MCF 10A (cell line): ENCODE measurements around the gene DCTN4. TPM values are rescaled to one million over a fixed set of nuclear protein-coding genes. Genes with fewer than 3 reads are reported as not detected.

Experiments used
- BruUV-seq: library from RNA; stranded (reverse); fragments of 400-500 nt; replicated peaks from 2 replicates; lab custom pipeline; 2021; lab: Mats Ljungman, UMichigan
- CTCF ChIA-PET: fragments of 300-600 bp; sonication (Branson Sonifier 250); formaldehyde crosslinking; extraction: SDS; loops from one replicate; lab custom pipeline; 2021; ENCODE audit warnings: antibody characterized with exemption, inconsistent platforms; lab: Yijun Ruan, JAX
- POLR2A ChIA-PET: fragments of 300-600, 350-650 bp; sonication (Branson Sonifier 250); formaldehyde crosslinking; extraction: SDS; loops from one replicate; lab custom pipeline; 2020; ENCODE audit warnings: antibody characterized with exemption, inconsistent platforms; lab: Yijun Ruan, JAX
- DNase-seq: peaks from one replicate; pipeline ENCODE4 v3.0.0-alpha.2; 2018; ENCODE audit not compliant: unreplicated experiment
- H3K27ac Mint-ChIP-seq: one replicate; pipeline ENCODE4 v1.8.0; 2022; ENCODE audit warnings: mild to moderate bottlenecking, low read depth, mixed read lengths; ENCODE audit not compliant: unreplicated experiment
- H3K27me3 Mint-ChIP-seq: one replicate; pipeline ENCODE4 v1.8.0; 2022; ENCODE audit warnings: mixed read lengths; ENCODE audit not compliant: insufficient read depth, unreplicated experiment
- H3K36me3 Mint-ChIP-seq: one replicate; pipeline ENCODE4 v1.8.0; 2022; ENCODE audit warnings: mild to moderate bottlenecking, moderate library complexity, mixed read lengths; ENCODE audit not compliant: insufficient read depth, unreplicated experiment
- H3K4me1 Mint-ChIP-seq: one replicate; pipeline ENCODE4 v1.8.0; 2022; ENCODE audit warnings: mixed read lengths; ENCODE audit not compliant: insufficient read depth, unreplicated experiment
- H3K4me3 Mint-ChIP-seq: one replicate; pipeline ENCODE4 v1.8.0; 2022; ENCODE audit warnings: mild to moderate bottlenecking, moderate library complexity, mixed read lengths; ENCODE audit not compliant: unreplicated experiment
- H3K9me3 Mint-ChIP-seq: one replicate; pipeline ENCODE4 v1.8.0; 2022; ENCODE audit warnings: mixed read lengths; ENCODE audit not compliant: unreplicated experiment
- CTCF ChIP-seq: fragments of 200-600 bp; IDR thresholded peaks from one replicate; pipeline ENCODE4 v1.8.0; 2022; ENCODE audit warnings: antibody characterized with exemption, mild to moderate bottlenecking; ENCODE audit not compliant: unreplicated experiment
- intact Hi-C: fragments of 100-400 bp; cut with micrococcal nuclease; formaldehyde crosslinking; loops from 2 replicates; pipeline ENCODE4 v1.14.1; 2022
- total RNA-seq: library from RNA; stranded (reverse); gene quantifications from 2 replicates; pipeline ENCODE4 v1.2.3, GENCODE V29; 2022

Gene DCTN4
- total RNA-seq, 1 experiment from 2014 or later: 143 TPM

GRCh38 chr5:150676578-150676977, 82.2 kb downstream of the DCTN4 start:
- Mint-ChIP-seq H3K4me1 (peaks cover 14% of the 10 kb centered on the region), H3K27me3 (no peaks in the 10 kb centered on the region)
- TF ChIP-seq CTCF: no peak

GRCh38 chr5:150675069-150675468, 83.7 kb downstream of the DCTN4 start:
- CTCF ChIA-PET: interaction anchor here (0.7 to 1.0 kb wide), 5 partner anchors 17 to 171 kb away, joined by 3 to 4 read pairs (median 3); partner anchors contain the start of gene IRGM
- no peaks in the 10 kb centered on the region for H3K27me3 Mint-ChIP-seq
- TF ChIP-seq CTCF: no peak
- POLR2A ChIA-PET: interaction anchor here (0.8 kb wide), 1 partner anchor 17 kb away, joined by 4 read pairs; no protein-coding TSS in a partner anchor
- H3K36me3 Mint-ChIP-seq: peaks cover under 1% of the 10 kb centered on the region
- H3K4me1 Mint-ChIP-seq: peaks cover 14% of the 10 kb centered on the region
- H3K9me3 Mint-ChIP-seq: no peaks in the 10 kb centered on the region
- BruUV-seq: no TSS peak
- H3K27ac Mint-ChIP-seq: no peak overlapping the region
- DNase-seq: no peak
- H3K4me3 Mint-ChIP-seq: no peak overlapping the region
- intact Hi-C loops: no loop called here

More at GRCh38 chr5:150676578-150676977, 82.2 kb downstream of the DCTN4 start:
- DNase-seq: no peak
- Mint-ChIP-seq H3K36me3 (peaks cover 7% of the 10 kb centered on the region), H3K9me3 (no peaks in the 10 kb centered on the region), H3K4me3 (no peak overlapping the region), H3K27ac (no peak overlapping the region)
- no TSS peak for BruUV-seq
- ChIA-PET CTCF (no interaction called here), POLR2A (no interaction called here)
- intact Hi-C loops: no loop called here

GRCh38 chr5:150674341-150674821, 84.4 kb downstream of the DCTN4 start:
- ChIA-PET POLR2A (interaction anchor here (1.4 kb wide), 1 partner anchor 27 kb away, joined by 3 read pairs; the partner anchor contains the start of gene RBM22), CTCF (interaction anchor here (0.5 to 1.2 kb wide), 5 partner anchors 16 to 176 kb away, joined by 3 to 5 read pairs (median 3); no protein-coding TSS in a partner anchor)
- Mint-ChIP-seq H3K27ac (no peak overlapping the region), H3K9me3 (no peaks in the 10 kb centered on the region), H3K4me3 (no peak overlapping the region), H3K4me1 (peaks cover 14% of the 10 kb centered on the region), H3K27me3 (no peaks in the 10 kb centered on the region), H3K36me3 (no peaks in the 10 kb centered on the region)
- intact Hi-C loops: no loop called here
- DNase-seq: no peak
- TF ChIP-seq CTCF: no peak
- no TSS peak for BruUV-seq

GRCh38 chr5:150672884-150673275, 85.9 kb downstream of the DCTN4 start:
- Mint-ChIP-seq H3K4me1 (peaks cover 14% of the 10 kb centered on the region), H3K36me3 (no peaks in the 10 kb centered on the region), H3K27me3 (no peaks in the 10 kb centered on the region), H3K9me3 (no peaks in the 10 kb centered on the region), H3K4me3 (peak overlapping the region; percentile 51), H3K27ac (no peak overlapping the region)
- CTCF ChIA-PET: interaction anchor here (0.6 to 1.5 kb wide), 5 partner anchors 16 to 113 kb away, joined by 3 to 5 read pairs (median 4); no protein-coding TSS in a partner anchor
- no peak for DNase-seq
- POLR2A ChIA-PET: interaction anchor here (0.5 kb wide), 1 partner anchor 23 kb away, joined by 3 read pairs; no protein-coding TSS in a partner anchor
- BruUV-seq: no TSS peak
- intact Hi-C loops: no loop called here
- TF ChIP-seq CTCF: no peak
